HG02970 (cell line): Measurements from ENCODE around the gene HDAC4.

Source experiments
- ATAC-seq: cut with Tn5 transposase; IDR thresholded peaks from one replicate; pipeline ENCODE4 v1.9.1; 2021; ENCODE audit warnings: mild to moderate bottlenecking, moderate library complexity, moderate number of reproducible peaks; ENCODE audit not compliant: unreplicated experiment, low FRiP score

The HDAC4 gene

GRCh38 chr2:239386001-239386670, 14.7 kb downstream of the HDAC4 start:
- no peak for ATAC-seq

GRCh38 chr2:239385096-239386000, 15.5 kb downstream of the HDAC4 start:
- ATAC-seq: no peak

GRCh38 chr2:239383759-239384156, 17.1 kb downstream of the HDAC4 start:
- no peak for ATAC-seq

DNA sequence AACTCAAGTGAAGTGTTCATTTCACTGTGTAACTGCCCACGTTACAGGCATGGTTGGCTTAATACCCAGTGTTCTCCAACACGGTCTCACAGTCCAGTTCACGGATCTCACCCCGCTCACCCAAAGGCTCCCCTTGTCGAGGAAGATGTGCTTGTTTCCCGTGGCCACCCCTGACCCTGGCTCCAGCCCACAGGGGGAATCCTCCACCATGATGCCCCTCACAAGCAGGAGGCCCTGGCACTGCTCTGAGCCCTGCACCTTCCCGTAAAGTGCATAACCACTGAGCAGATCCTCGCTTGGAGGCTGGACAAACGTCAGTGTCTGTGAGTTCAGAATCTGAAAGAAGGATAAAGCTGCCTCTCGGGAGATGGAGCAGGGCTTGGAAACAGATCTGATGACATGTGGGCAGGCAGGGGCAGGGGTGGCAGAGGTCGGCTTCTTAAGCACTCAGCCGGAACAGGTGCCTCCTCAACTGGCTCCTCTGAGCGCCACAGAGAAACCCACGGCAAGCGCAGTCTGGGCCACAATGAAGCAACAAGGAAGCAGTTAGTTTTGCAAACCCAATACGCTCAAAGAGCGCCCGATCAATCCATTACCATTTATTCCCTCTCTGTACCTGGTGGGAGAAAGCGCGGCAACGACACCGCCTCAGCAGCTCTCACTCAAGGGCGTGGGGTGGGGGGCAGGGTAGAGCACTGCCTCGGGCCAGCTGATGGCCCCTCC, 17.6 kb downstream of the HDAC4 start:
- ATAC-seq: no peak

DNA sequence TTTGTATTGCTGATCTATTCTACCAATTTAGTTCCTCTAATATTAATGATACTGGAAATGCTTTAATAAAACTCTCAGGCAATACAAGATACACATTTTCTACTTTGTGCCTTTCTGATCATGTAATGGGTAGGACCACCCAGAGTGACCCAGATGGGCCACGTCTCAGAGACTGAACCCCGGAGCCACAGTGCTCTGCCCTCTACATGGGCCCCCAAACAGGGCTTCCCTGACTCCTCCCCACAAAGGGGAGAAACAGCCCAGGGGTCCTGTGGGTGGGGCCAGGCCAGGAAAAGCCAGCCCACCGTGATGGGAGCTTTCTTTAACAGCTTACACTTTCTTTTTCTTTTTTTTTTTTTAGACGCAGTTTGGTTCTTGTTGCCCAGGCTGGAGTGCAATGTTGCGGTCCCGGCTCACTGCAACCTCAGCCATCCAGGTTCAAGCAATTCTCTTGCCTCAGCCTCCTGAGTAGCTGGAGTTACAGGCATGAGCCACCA, 18.4 kb downstream of the HDAC4 start:
- no peak for ATAC-seq

- ATAC-seq: peak; percentile 53
Measured at GRCh38 chr2:239381709-239382134, 19.1 kb downstream of the HDAC4 start.

DNA sequence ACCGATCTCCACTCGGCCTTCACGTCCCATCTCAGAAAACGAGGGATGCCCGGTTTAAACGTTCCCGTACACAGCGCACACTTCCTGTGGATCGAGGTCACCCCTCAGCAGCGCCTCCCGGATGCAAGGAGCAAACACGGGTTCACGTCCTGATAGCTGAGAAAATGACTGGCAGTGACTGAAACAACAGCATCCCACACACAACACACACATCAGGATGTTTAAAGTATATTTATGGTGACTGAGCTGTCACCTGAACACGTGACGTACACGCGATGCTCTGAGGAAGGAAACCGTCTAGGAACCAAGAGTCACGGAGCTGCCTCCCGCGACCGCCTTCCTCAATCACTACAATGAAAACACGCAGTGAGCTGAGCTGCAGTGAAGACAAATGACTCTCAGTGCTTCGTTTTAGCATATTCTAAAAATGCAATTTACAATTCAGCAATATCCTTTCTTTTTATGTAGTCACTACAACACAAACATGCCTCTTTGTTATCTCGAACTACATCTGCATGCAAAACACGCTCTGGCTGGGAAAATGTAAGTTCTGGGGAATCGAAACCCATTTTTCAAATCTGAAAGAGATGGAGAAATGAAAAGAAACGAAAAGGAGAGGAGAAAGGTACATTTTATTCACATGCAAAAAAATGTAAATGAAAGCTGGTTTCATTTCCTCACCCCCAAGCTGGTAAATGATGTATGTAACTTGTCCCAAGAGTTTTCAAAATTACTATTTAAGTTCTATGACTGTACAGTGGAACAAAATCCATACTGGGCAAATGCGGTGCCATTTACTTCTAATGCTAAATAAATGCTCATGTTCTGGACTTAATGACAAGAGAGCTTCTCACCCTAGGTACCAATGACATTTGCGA, 19.8 kb downstream of the HDAC4 start:
- peak; percentile 47 for ATAC-seq

DNA sequence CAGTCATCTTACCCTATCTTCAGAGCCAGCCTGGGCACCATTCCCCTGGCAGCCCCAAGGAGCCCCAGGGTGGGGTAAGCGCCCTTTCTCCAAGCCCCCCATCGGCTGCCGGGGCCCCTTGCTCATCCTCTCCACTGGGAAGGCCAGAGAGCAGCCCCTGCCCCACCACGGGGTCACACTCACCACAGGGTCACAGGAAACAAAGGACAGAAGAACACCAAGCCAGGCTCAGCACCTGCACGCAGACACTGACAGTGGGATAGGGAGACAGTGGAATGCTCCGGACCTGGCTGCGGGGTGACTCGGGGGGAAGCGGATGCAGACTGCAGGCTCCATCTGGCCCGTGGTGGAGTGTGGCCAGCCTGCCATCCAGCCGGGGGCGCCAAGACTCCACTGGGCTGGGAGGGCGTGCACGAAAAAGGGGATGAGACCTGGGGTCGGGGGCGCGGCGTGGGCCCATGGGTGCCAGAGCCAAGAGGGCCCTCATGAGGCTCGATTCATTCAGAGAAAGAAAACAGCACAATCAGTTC, 21.1 kb downstream of the HDAC4 start:
- ATAC-seq: no peak

- ATAC-seq: no peak
Measured at GRCh38 chr2:239378918-239379640, 21.7 kb downstream of the HDAC4 start.

- ATAC-seq: no peak
Measured at GRCh38 chr2:239378021-239378917, 22.6 kb downstream of the HDAC4 start.

- ATAC-seq: no peak
Measured at GRCh38 chr2:239377591-239377990, 23.2 kb downstream of the HDAC4 start.

GRCh38 chr2:239376942-239377531, 23.8 kb downstream of the HDAC4 start:
- no peak for ATAC-seq

DNA sequence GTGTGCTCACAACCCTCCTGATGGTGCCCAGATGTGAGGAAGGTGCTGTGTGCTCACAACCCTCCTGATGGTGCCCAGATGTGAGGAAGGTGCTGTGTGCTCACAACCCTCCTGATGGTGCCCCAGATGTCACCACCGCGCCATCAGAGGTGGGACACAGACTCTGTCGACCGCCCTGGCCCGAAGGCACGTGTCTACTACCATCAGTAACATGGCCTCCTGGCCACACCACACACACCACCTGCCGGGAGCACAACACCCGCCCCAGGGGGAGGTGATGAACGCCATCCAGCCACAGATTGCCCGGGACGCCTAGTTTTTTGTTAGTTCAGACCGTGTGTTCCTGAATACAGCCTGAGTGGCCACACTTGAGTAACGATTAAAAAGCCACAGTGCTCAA, 24.5 kb downstream of the HDAC4 start:
- no peak for ATAC-seq

- no peak for ATAC-seq
Measured at GRCh38 chr2:239375278-239376061, 25.4 kb downstream of the HDAC4 start.

DNA sequence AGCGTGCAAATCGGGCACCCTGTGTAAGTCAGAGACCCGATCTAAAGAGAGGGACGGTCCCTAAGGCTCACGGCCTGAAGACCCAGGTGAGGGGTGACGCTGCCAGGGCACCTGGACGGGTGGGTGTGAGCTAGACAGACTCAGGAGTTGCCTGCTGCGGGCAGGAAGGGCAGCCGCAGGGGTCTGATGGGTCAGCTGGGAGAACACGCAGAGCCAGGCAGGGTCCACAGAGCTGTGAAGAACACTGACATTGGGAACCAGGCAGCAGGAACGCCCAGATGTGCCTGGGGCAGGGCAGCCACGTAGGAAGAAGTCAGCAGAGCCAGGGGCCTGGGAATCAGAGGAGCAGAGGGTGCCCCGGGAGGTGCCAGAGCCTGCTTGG, 25.9 kb downstream of the HDAC4 start:
- no peak for ATAC-seq

- no peak for ATAC-seq
Measured at GRCh38 chr2:239372835-239373234, 28.0 kb downstream of the HDAC4 start.
